HG03520 (cell line): ENCODE measurements around the gene SGCD.

Experiments used
- ATAC-seq: cut with Tn5 transposase; IDR thresholded peaks from one replicate; pipeline ENCODE4 v1.9.1; 2021; ENCODE audit warnings: mild to moderate bottlenecking, moderate library complexity; ENCODE audit not compliant: unreplicated experiment

SGCD gene

DNA sequence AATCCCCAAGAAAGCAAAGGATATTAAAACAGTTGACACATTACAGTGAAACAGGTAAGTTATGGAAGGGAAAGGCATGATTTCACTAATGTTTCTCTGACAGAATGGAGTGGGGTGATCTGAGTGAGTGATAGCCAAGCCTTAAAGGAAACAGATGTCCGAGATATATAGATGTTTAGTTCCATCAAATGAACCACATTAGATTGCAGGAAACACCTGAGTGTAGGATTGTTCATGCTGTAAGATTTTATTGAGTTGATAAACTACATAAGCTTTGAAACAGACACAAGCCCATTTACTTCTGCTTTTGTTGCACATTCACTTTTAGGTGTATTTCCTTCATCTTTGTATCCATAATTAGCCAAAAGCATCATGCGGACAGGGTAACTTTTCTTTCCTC is 356.0 kb downstream of the SGCD start:
- no peak for ATAC-seq

DNA sequence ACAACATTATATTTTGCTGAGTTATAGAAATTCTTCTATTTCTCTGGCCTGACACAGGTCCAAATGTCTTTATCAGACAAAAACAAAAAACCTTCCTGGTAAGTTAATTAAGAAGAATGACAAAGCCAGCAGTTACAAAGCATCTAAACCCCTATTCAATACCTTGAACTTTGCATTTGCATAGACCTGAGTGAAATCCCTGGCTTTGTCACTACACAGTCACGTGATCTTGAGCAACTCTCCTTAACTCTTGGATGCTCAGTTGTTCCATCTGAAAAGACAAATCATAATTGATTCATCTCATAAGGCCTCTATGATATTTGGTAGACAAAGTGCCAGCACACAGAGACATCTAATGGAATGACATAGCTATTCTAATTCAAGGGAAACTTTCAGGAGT is 356.5 kb downstream of the SGCD start:
- no peak for ATAC-seq

DNA sequence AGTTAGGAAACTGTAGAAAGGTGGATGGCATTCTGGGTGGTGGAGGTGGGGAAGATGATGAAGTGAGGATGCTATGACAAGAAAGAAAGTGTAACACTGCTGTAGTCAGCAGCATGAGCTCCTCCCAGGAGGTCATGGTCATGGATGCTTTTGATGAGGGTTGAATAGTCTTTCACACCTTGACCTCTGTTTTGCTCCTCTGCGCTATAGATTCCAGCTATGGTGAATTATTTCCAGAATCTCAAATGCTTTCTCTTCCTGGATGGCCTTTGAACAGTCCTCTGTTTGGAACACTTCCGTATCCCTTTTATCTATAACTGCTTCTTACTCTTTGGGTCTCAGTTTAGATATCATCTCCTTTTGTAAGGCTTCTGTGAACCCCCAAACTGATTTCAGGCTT is 357.3 kb downstream of the SGCD start:
- ATAC-seq = no peak

DNA sequence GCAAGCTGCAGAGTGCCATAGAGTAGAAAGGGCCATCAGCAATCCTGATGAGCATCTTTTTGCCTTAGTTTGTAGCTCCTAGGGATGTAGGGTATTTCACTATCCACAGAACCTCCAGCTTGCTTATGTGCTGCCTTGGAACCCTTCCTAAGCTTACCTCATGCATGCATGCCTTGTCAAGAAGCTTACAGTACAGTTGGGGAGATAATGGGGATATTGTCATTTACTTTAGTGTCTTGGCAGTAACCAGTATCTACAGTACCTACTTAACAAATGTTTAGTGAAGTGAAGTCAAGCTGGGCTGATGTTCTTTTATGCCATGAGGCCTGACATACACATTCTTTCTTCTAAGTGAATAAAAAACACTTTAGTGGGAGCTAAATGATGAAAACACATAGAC is 358.5 kb downstream of the SGCD start:
- no peak for ATAC-seq

GRCh38 chr5:156686380-156686779 is 359.4 kb downstream of the SGCD start:
- ATAC-seq = no peak

DNA sequence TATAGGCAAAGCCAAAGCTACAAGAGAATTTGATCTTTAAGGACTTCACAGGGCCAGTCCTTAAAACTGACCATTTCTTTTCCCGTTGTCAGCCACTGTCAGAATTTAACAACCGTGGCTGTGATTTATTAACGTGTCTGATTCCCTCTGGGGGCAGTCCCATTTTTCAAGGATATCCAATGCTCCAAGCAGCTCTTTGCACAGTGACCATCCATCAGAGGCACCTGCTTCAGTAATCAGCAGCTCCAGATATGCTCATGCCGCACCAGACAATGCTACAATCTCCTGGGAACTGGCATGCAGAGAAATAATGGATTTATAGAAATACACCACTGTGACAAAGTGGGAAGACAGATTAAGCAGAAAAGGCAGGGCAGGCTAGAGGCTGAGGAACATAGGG is 359.8 kb downstream of the SGCD start:
- no peak for ATAC-seq

DNA sequence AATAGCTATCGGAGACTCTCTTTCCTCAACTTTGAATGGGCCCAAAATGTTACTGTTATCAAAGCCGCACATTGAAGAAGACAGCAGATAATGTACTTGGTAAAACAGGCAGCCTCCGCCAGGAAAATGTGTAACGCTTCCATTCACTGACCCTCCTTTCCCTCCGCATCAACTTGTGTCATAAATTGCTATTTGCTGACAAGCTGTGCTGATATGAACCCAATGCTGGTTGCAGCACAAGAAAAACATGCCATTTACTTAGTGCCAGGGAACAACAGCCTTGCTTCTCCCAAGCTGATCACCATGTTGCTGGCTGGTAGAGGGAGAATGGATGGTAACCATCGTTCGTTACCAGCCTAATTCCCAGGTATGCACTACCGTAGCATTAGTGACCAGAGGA is 360.6 kb downstream of the SGCD start:
- ATAC-seq = no peak

DNA sequence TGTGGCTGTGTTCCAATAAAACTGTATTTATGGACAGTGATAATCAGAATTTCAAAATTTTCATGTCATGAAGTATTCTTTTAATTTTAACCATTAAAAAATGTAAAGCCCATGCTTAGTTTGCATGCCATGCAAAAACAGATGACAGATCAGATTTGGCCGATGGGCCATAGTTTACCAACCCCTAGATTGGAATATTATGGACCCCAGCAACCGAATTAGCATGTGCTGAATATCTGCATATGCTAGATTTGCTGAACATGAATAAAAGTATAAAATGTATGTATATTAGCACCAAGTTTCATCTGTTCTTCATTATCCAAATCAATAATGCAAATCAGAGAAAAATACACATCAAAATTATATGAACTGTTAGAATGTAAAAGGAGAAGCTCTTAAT is 364.6 kb downstream of the SGCD start:
- no peak for ATAC-seq

DNA sequence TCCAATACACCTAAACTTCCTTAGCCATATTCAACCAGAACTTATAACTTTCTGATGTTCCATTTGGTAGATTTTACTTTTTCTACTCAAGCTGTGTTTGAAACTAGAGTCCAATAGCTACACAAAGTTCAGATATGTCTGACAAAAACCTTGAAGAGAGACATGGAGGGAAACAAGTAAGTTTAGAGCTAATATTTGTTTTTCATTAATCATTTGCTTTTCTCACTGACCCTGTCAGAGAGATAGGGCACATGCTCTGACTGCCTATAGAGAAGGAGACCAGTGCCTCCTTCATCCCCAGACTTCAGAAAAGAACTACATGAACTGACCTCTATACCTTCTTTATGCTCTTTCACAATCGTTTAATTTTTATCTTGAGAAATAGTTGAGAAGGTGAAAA is 366.1 kb downstream of the SGCD start:
- ATAC-seq = no peak

- ATAC-seq = no peak
These were observed 367.6 kb downstream of the SGCD start for GRCh38 chr5:156694598-156694997.

GRCh38 chr5:156695774-156696173 is 368.8 kb downstream of the SGCD start:
- ATAC-seq = no peak

DNA sequence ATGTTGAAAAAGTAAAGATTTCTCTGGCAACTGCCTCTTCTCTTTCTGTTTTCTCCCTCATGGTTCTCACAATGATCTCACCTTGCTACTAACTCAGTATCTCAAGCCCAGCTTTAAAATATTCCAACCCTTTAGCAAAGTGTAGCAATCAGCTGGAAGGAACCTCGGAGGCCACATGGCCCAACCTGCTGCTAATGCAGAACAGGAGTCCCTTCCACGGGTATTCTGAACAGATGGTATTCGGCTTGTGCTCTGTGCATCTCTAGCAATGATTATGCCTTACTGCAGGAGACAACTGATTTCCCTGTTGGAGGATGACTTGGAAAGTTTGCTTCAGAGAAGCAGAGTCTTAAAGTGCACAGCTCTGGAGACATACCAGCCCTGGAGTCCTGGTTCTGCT is 371.4 kb downstream of the SGCD start:
- no peak for ATAC-seq

GRCh38 chr5:156699147-156699546 is 372.2 kb downstream of the SGCD start:
- no peak for ATAC-seq

- no peak for ATAC-seq
These were observed 377.2 kb downstream of the SGCD start for GRCh38 chr5:156704139-156704538.

GRCh38 chr5:156706631-156707030 is 379.7 kb downstream of the SGCD start:
- ATAC-seq = no peak

DNA sequence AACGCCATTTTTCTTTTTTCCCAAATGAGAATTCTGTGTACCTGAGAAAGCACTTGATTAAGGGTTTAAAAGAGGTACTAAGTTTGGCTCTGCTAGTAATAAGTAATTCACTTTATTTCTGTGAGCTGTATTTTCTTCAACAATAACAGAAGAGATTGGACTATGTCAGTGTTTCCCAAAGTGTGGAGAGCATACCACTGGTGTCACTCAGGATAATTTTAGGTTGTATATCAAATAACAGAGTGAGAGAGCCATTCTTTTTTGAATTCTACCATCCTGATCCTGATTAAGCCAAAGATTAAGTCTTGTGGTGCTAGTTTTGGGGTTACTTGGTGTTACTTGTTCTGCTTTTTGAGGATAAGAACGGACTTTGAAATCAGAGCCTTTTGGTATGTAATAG is 380.8 kb downstream of the SGCD start:
- no peak for ATAC-seq

GRCh38 chr5:156715287-156715686 is 388.3 kb downstream of the SGCD start:
- no peak for ATAC-seq

- ATAC-seq = no peak
These were observed 389.8 kb downstream of the SGCD start for GRCh38 chr5:156716591-156717380.

DNA sequence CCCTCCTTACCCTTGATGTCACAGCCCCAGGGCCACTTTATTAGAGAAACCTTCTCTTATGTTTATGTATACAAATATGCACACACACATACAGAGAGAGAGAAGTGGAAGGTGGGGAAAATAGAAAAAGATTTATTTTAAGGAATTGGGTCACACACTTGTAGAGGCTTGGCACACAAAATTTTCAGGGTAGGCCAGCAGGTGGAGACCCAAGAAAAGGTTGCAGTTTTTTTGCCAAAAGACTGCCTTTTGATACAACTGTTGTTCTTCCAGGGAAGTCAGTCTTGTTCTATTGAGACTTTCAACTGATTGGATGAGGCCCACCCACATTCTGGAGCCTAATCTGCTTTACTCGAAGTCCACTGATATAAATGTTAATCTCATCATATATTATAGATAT is 392.0 kb downstream of the SGCD start:
- ATAC-seq = no peak

- no peak for ATAC-seq
These were observed 395.4 kb downstream of the SGCD start for GRCh38 chr5:156722358-156722757.

DNA sequence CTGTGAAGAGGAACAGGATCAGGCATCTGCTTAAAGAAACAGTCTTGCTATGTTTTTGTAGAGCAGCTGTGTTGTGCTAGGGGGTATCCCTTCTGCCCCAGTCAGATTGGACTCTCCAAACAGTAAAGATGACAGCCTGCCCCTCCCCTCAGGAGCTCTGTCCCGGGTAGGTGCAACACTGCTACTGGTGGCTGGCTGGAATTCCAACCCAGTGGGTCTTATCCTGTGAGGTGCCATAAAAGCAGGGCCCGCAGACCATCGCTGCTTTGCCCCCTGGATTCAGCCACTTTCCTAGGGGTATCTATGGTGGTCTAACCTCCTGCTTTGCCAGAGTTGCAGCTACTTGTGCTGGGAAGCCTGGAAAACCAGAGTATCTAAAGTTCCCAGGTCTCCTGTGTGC is 408.5 kb downstream of the SGCD start:
- ATAC-seq = no peak

GRCh38 chr5:156741516-156741915 is 414.6 kb downstream of the SGCD start:
- ATAC-seq = no peak

GRCh38 chr5:156753846-156754245 is 426.9 kb downstream of the SGCD start:
- ATAC-seq = no peak
